Parathyroid adenoma (tissue), 2 donors: Measurements from ENCODE around the gene TACC2.

Source experiments
- H2AFZ ChIP-seq: fragments of 300-600 bp; sonication (generic); one replicate; pipeline ENCODE4 v1.7.0; 2017; ENCODE audit warnings: antibody characterized with exemption, mild to moderate bottlenecking
- H3K27ac ChIP-seq: fragments of 300-600 bp; sonication (generic); one replicate; pipeline ENCODE4 v1.7.0; 2017
- H3K27me3 ChIP-seq: fragments of 300-600 bp; sonication (generic); one replicate; pipeline ENCODE4 v1.7.0; 2017; ENCODE audit warnings: low read length; ENCODE audit not compliant: control insufficient read depth, insufficient read depth
- H3K36me3 ChIP-seq: fragments of 300-600 bp; sonication (generic); one replicate; pipeline ENCODE4 v1.7.0; 2017; ENCODE audit warnings: low read length; ENCODE audit not compliant: control insufficient read depth, insufficient read depth
- H3K4me1 ChIP-seq: fragments of 300-600 bp; sonication (generic); one replicate; pipeline ENCODE4 v1.7.0; 2017; ENCODE audit warnings: control low read depth
- H3K4me2 ChIP-seq: fragments of 300-600 bp; sonication (generic); one replicate; pipeline ENCODE4 v1.7.0; 2017; ENCODE audit warnings: low read length
- H3K4me3 ChIP-seq: fragments of 300-600 bp; sonication (generic); one replicate; pipeline ENCODE4 v1.7.0; 2017; ENCODE audit warnings: low read depth, low read length
- H3K79me2 ChIP-seq: fragments of 300-600 bp; sonication (generic); one replicate; pipeline ENCODE4 v1.7.0; 2017; ENCODE audit warnings: control low read depth
- H3K9ac ChIP-seq: fragments of 300-600 bp; sonication (generic); one replicate; pipeline ENCODE4 v1.7.0; 2017; ENCODE audit warnings: mild to moderate bottlenecking
- H3K9me3 ChIP-seq: fragments of 300-600 bp; sonication (generic); one replicate; pipeline ENCODE4 v1.7.0; 2017; ENCODE audit warnings: low read length; ENCODE audit not compliant: control insufficient read depth
- CTCF ChIP-seq: fragments of 300-600 bp; sonication (generic); IDR thresholded peaks from one replicate; pipeline ENCODE4 v1.7.0; 2017; ENCODE audit warnings: antibody characterized with exemption, mild to moderate bottlenecking
- donor health status: primary hyperparathyroidism.

The TACC2 gene

GRCh38 chr10:122138831-122139625 is 150.1 kb downstream of the TACC2 start:
- no peaks in the 10 kb centered on the region for H3K27me3 ChIP-seq
- no peaks in the 10 kb centered on the region for H3K36me3 ChIP-seq
- H3K27ac ChIP-seq, result peak overlapping the region; percentile 87
- H2AFZ ChIP-seq, result peak overlapping the region; percentile 79
- H3K9ac ChIP-seq, result no peak overlapping the region
- H3K9me3 ChIP-seq, result no peaks in the 10 kb centered on the region
- TF ChIP-seq CTCF, result no peak
- H3K79me2 ChIP-seq, result peaks cover 3% of the 10 kb centered on the region
- peak overlapping the region; percentile 14 for H3K4me2 ChIP-seq
- peaks cover 39% of the 10 kb centered on the region for H3K4me1 ChIP-seq
- H3K4me3 ChIP-seq, result peak overlapping the region; percentile 0

- peak overlapping the region; percentile 14 for H3K4me2 ChIP-seq
- H3K27ac ChIP-seq, result peak overlapping the region; percentile 87
- H3K79me2 ChIP-seq, result peaks cover 3% of the 10 kb centered on the region
- no peak for TF ChIP-seq CTCF
- peak overlapping the region; percentile 0 for H3K4me3 ChIP-seq
- peak overlapping the region; percentile 79 for H2AFZ ChIP-seq
- H3K9ac ChIP-seq, result no peak overlapping the region
- peaks cover 39% of the 10 kb centered on the region for H3K4me1 ChIP-seq
- H3K27me3 ChIP-seq, result no peaks in the 10 kb centered on the region
- no peaks in the 10 kb centered on the region for H3K9me3 ChIP-seq
- H3K36me3 ChIP-seq, result no peaks in the 10 kb centered on the region
Observed at GRCh38 chr10:122139627-122140170, 150.7 kb downstream of the TACC2 start.

- Histone ChIP-seq H2AFZ (peak overlapping the region; percentile 36), H3K36me3 (no peaks in the 10 kb centered on the region), H3K27me3 (no peaks in the 10 kb centered on the region), H3K4me2 (peak overlapping the region; percentile 14), H3K4me1 (peaks cover 39% of the 10 kb centered on the region), H3K79me2 (peaks cover 3% of the 10 kb centered on the region), H3K9me3 (no peaks in the 10 kb centered on the region), H3K4me3 (no peak overlapping the region), H3K9ac (no peak overlapping the region), H3K27ac (peak overlapping the region; percentile 87)
- TF ChIP-seq CTCF, result no peak
Observed at GRCh38 chr10:122140461-122140902, 151.5 kb downstream of the TACC2 start.

- H3K9me3 ChIP-seq, result no peaks in the 10 kb centered on the region
- H3K4me3 ChIP-seq, result no peak overlapping the region
- peak overlapping the region; percentile 36 for H2AFZ ChIP-seq
- peaks cover 39% of the 10 kb centered on the region for H3K4me1 ChIP-seq
- H3K27me3 ChIP-seq, result no peaks in the 10 kb centered on the region
- no peaks in the 10 kb centered on the region for H3K36me3 ChIP-seq
- H3K4me2 ChIP-seq, result no peak overlapping the region
- TF ChIP-seq CTCF, result no peak
- H3K9ac ChIP-seq, result no peak overlapping the region
- peak overlapping the region; percentile 87 for H3K27ac ChIP-seq
- peaks cover 3% of the 10 kb centered on the region for H3K79me2 ChIP-seq
Observed at GRCh38 chr10:122140941-122141623, 152.1 kb downstream of the TACC2 start.
